ENCODE measurements around the gene DCXR. TPM values are rescaled to one million over a fixed set of nuclear protein-coding genes. Genes with fewer than 3 reads are reported as not detected.
A peak's percentile ranks its signal among the peaks of the same experiment; 100 is the strongest.

Gene DCXR
- total and polyA plus RNA-seq, 2 of the 13 experiments (the other 11 are each of a cell fraction or from before 2014, with no cell fraction given), result 287 to 311 TPM

DNA sequence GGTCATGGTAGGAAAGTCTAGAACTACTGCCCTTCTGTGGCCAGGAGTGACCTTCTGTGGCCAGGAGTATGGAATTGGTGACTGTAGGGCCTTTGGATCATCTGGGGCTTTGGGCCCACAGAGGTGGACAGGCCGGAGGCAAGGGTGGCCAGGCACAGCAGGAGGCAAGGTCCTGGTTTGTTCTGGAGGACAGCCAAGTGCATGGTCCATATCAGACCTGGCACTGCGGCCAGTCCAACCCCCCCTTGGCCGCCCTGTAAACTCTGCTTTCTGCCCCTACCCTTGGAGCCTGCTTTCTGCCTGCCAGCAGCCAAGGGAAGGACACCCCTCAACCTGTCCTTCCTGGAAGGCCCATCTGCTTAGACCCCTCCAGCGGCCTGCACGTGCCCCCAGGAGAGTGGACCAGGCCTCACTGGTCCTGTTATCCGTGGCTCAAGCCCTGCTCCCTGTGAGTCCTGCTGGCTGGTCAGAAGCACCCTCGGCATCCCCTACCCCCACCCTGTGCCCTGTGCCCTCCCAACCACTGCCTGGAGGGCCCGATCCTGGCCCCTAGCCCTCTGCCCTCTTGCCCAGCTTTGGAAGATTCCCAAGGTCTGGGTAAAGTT, 2.3 kb upstream of the DCXR start:
- WGBS (ENCODE audit: low lambda C conversion rate), result 25% methylated on average over 7 of the region's 8 CpGs
- TF ChIP-seq JDP2 (CRISPR knock-in tag; IDR thresholded peaks at IDR 0.05; ENCODE audit: borderline replicate concordance), result no peak
- TF ChIP-seq TCF12 (IDR thresholded peaks at IDR 0.05), result no peak
- TF ChIP-seq TCF12 (CRISPR knock-in tag; IDR thresholded peaks at IDR 0.05), result no peak
- no peak for TF ChIP-seq HOXA7 (CRISPR knock-in tag; IDR thresholded peaks at IDR 0.05)
- no peak for TF ChIP-seq MAZ (IDR thresholded peaks at IDR 0.05; ENCODE audit: borderline replicate concordance, low read depth, low read length)
- TF ChIP-seq MAZ (CRISPR knock-in tag; IDR thresholded peaks at IDR 0.05; ENCODE audit: low read depth), result no peak
- TF ChIP-seq MBD4 (IDR thresholded peaks at IDR 0.05; ENCODE audit: borderline replicate concordance, low read length), result no peak
- TF ChIP-seq ZNF333 (CRISPR knock-in tag; IDR thresholded peaks at IDR 0.05; ENCODE audit: borderline replicate concordance), result peak; percentile 51; the same call in 1 of the 2 replicates
- TF ChIP-seq ZNF569 (CRISPR knock-in tag; IDR thresholded peaks at IDR 0.05; ENCODE audit: borderline replicate concordance), result no peak
- no peak for TF ChIP-seq MNT (IDR thresholded peaks at IDR 0.05)
- TF ChIP-seq ZSCAN21 (CRISPR knock-in tag; IDR thresholded peaks at IDR 0.05; ENCODE audit: borderline replicate concordance), result no peak
- TF ChIP-seq ZNF235 (CRISPR knock-in tag; IDR thresholded peaks at IDR 0.05; ENCODE audit: borderline replicate concordance), result peak; percentile 62; the same call in 1 of the 2 replicates
- no peak for TF ChIP-seq ZNF431 (CRISPR knock-in tag; IDR thresholded peaks at IDR 0.05; ENCODE audit: borderline replicate concordance, low read depth)
- TF ChIP-seq AKNA (CRISPR knock-in tag; IDR thresholded peaks at IDR 0.05; ENCODE audit: borderline replicate concordance), result no peak
- TF ChIP-seq ZNF577 (CRISPR knock-in tag; IDR thresholded peaks at IDR 0.05; ENCODE audit: borderline replicate concordance, low read depth), result no peak
- TF ChIP-seq STAG1 (CRISPR knock-in tag; IDR thresholded peaks at IDR 0.05), result no peak
- no peak for TF ChIP-seq HNRNPUL1 (IDR thresholded peaks at IDR 0.05; ENCODE audit: low read depth, low read length)
- no peak for TF ChIP-seq ZNF484 (CRISPR knock-in tag; IDR thresholded peaks at IDR 0.05; ENCODE audit: borderline replicate concordance, low read depth)

More for the DNA sequence above, 2.3 kb upstream of the DCXR start:
- POLR2A ChIA-PET, result interaction anchor here (1.0 to 1.7 kb wide), 2 partner anchors 17 kb away, joined by 3 to 5 read pairs; partner anchors contain the start of genes CENPX and LRRC45
- FAIRE-seq, result no peak
- Histone ChIP-seq H3K79me2 (ENCODE audit: insufficient read depth, low read length) (peaks cover 13% of the 10 kb centered on the region), H3K27ac (ENCODE audit: extremely low read length, insufficient read depth, low read length) (peak overlapping the region; percentile 22), H3K4me3 (replicated peaks in 1 of 3; ENCODE audit: insufficient read depth in 1 of 3, low read depth in 2 of 3, low read length in 3 of 3) (peak overlapping the region in 1 of 3 experiments; percentile 19; a peak in 1 of 6 replicates), H2AFZ (ENCODE audit: low read length) (no peak overlapping the region), H3K4me2 (ENCODE audit: low read depth, low read length) (peak overlapping the region; percentile 45), H4K20me1 (ENCODE audit: insufficient read depth, low read length) (peaks cover 20% of the 10 kb centered on the region), H3K4me1 (ENCODE audit: insufficient read depth, low read length) (peaks cover 68% of the 10 kb centered on the region), H3K9me3 (ENCODE audit: low read length) (no peaks in the 10 kb centered on the region), H3K9ac (ENCODE audit: insufficient read depth, low read depth, low read length) (peak overlapping the region; percentile 31; the same call in 1 of the 2 replicates), H3K36me3 (replicated peaks in 1 of 2; ENCODE audit: control insufficient read depth in 1 of 2, insufficient read depth in 2 of 2, low read length in 2 of 2) (peaks cover 4 to 12% of the 10 kb centered on the region in 2 experiments), H3K27me3 (ENCODE audit: control insufficient read depth in 1 of 2, insufficient read depth in 2 of 2, low read length in 2 of 2) (no peaks in the 10 kb centered on the region)
- BruUV-seq (replicated peaks), result no TSS peak
- intact Hi-C loops (cut with micrococcal nuclease; ENCODE audit: unreplicated experiment) (loop anchor here (5.0 kb wide), 1 partner anchor 113 kb away; no protein-coding TSS in a partner anchor), in situ Hi-C loops (cut with HindIII; ENCODE audit: extremely low pct_ligation_motif_present, low pct_unique_long_range_greater_than_20kb) (loop anchor here (5.0 kb wide), 1 partner anchor 118 kb away; no protein-coding TSS in a partner anchor)
- ATAC-seq, result peak; percentile 8
- peak; percentile 57 for DNase-seq (ENCODE audit: low spot score)
- CTCF ChIA-PET (ENCODE audit: low intra/inter-chr PET ratio, low total read pairs), result no interaction called here
